Measurements from ENCODE around the gene SGMS1. TPM values are rescaled to one million over a fixed set of nuclear protein-coding genes. Genes with fewer than 3 reads are reported as not detected.

SGMS1 gene
- polyA plus RNA-seq, 1 donor (not counting 4 experiments of a cell fraction or from before 2014, with no cell fraction given) = 18.3 TPM

DNA sequence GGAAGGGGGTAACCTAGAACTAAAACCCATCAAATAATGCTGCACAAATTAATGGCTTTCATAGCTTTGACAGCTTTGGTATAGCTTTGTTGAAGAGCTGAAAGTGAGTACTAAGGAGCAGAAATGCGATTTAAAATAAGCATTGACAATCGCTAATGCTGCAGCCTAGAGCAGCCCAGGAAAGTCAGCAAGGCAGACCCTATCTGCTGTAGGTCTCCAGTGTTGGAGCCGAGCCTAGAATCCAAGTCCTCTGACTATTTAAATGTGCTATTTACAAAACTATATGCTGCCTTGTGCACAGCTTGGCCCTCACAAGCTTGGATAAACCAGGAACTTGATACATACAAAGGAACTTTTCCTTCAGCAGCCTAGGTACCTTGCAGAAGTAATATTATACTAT, 307.6 kb downstream of the SGMS1 start:
- Histone ChIP-seq H3K9ac (ENCODE audit: control insufficient read depth, extremely low read depth, insufficient read depth, low read length) (no peak overlapping the region), H4K20me1 (ENCODE audit: control insufficient read depth, extremely low read depth, insufficient read depth, low read length) (no peaks in the 10 kb centered on the region), H3K27me3 (ENCODE audit: control insufficient read depth, extremely low read depth, insufficient read depth, low read length) (no peaks in the 10 kb centered on the region), H3K4me1 (ENCODE audit: control insufficient read depth, extremely low read depth, insufficient read depth, low read length) (peaks cover 33% of the 10 kb centered on the region), H3K36me3 (ENCODE audit: control insufficient read depth in 2 of 2, extremely low read depth in 1 of 2, insufficient read depth in 2 of 2, low read length in 2 of 2) (peaks cover 0 to 3% of the 10 kb centered on the region in 2 experiments), H3K4me2 (ENCODE audit: control insufficient read depth, extremely low read depth, insufficient read depth, low read depth, low read length) (no peak overlapping the region), H3K9me1 (ENCODE audit: control insufficient read depth, extremely low read depth, insufficient read depth, low read length) (no peaks in the 10 kb centered on the region), H3K9me3 (ENCODE audit: control insufficient read depth, low read depth, low read length) (no peaks in the 10 kb centered on the region), H3K4me3 (ENCODE audit: control insufficient read depth in 2 of 3, extremely low read depth in 1 of 3, insufficient read depth in 2 of 3, low read depth in 1 of 3, low read length in 3 of 3) (no peak overlapping the region), H3K79me2 (ENCODE audit: control insufficient read depth, insufficient read depth, low read length) (no peaks in the 10 kb centered on the region), H3K27ac (ENCODE audit: control insufficient read depth, insufficient read depth, low read length) (no peak overlapping the region), H2AFZ (ENCODE audit: control insufficient read depth, low read length) (no peak overlapping the region)
- dilution Hi-C loops (cut with MboI; ENCODE audit: extremely low pct_ligation_motif_present, low sequenced_read_pairs) = no loop called here
- DNase-seq (ENCODE audit: low read depth, low spot score) (no peak), FAIRE-seq (no peak)
- no peak for TF ChIP-seq EZH2 (IDR thresholded peaks at IDR 0.05; ENCODE audit: low read length)
- TF ChIP-seq, protein P1, sequence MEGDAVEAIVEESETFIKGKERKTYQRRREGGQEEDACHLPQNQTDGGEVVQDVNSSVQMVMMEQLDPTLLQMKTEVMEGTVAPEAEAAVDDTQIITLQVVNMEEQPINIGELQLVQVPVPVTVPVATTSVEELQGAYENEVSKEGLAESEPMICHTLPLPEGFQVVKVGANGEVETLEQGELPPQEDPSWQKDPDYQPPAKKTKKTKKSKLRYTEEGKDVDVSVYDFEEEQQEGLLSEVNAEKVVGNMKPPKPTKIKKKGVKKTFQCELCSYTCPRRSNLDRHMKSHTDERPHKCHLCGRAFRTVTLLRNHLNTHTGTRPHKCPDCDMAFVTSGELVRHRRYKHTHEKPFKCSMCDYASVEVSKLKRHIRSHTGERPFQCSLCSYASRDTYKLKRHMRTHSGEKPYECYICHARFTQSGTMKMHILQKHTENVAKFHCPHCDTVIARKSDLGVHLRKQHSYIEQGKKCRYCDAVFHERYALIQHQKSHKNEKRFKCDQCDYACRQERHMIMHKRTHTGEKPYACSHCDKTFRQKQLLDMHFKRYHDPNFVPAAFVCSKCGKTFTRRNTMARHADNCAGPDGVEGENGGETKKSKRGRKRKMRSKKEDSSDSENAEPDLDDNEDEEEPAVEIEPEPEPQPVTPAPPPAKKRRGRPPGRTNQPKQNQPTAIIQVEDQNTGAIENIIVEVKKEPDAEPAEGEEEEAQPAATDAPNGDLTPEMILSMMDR (optimal IDR thresholded peaks at IDR 0.05 in 1 of 3, IDR thresholded peaks at IDR 0.05 in 1 of 3, conservative IDR thresholded peaks at IDR 0.05 in 1 of 3; ENCODE audit: extremely low read depth in 1 of 3, insufficient read depth in 2 of 3, low read length in 3 of 3) = no peak

DNA sequence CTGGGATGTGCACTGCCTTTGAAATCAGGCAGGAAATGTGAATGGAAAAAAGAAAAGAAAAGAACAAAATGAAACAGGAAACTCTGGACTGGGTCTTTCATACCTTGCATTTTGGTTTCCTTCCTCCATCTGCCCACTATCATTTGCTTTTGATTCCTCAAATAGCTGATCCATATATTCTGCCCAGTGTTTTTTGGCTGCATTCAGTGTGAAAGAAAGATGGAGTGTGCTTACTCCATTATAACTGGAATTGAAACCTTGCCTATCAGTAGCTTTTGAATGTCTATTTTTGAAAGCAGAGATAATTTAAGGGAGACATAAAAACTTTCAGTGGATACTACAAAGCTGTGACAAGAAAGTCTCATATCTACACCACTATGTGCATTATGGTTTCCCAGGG, 308.3 kb downstream of the SGMS1 start:
- TF ChIP-seq EZH2 (IDR thresholded peaks at IDR 0.05; ENCODE audit: low read length) = no peak
- TF ChIP-seq, protein P1 (optimal IDR thresholded peaks at IDR 0.05 in 1 of 3, IDR thresholded peaks at IDR 0.05 in 1 of 3, conservative IDR thresholded peaks at IDR 0.05 in 1 of 3; ENCODE audit: extremely low read depth in 1 of 3, insufficient read depth in 2 of 3, low read length in 3 of 3) = no peak
- H3K36me3 ChIP-seq (ENCODE audit: control insufficient read depth in 2 of 2, extremely low read depth in 1 of 2, insufficient read depth in 2 of 2, low read length in 2 of 2) = peaks cover 1 to 9% of the 10 kb centered on the region in 2 experiments
- no peak overlapping the region for H3K4me3 ChIP-seq (ENCODE audit: control insufficient read depth in 2 of 3, extremely low read depth in 1 of 3, insufficient read depth in 2 of 3, low read depth in 1 of 3, low read length in 3 of 3)
- H3K9ac ChIP-seq (ENCODE audit: control insufficient read depth, extremely low read depth, insufficient read depth, low read length) = no peak overlapping the region
- no peaks in the 10 kb centered on the region for H3K9me3 ChIP-seq (ENCODE audit: control insufficient read depth, low read depth, low read length)
- no peaks in the 10 kb centered on the region for H3K27me3 ChIP-seq (ENCODE audit: control insufficient read depth, extremely low read depth, insufficient read depth, low read length)
- FAIRE-seq = no peak
- H3K27ac ChIP-seq (ENCODE audit: control insufficient read depth, insufficient read depth, low read length) = no peak overlapping the region
- H3K4me1 ChIP-seq (ENCODE audit: control insufficient read depth, extremely low read depth, insufficient read depth, low read length) = peaks cover 33% of the 10 kb centered on the region
- no peaks in the 10 kb centered on the region for H3K79me2 ChIP-seq (ENCODE audit: control insufficient read depth, insufficient read depth, low read length)
- H2AFZ ChIP-seq (ENCODE audit: control insufficient read depth, low read length) = no peak overlapping the region
- H3K9me1 ChIP-seq (ENCODE audit: control insufficient read depth, extremely low read depth, insufficient read depth, low read length) = no peaks in the 10 kb centered on the region
- H3K4me2 ChIP-seq (ENCODE audit: control insufficient read depth, extremely low read depth, insufficient read depth, low read depth, low read length) = no peak overlapping the region
- no peak for DNase-seq (ENCODE audit: low read depth, low spot score)
- dilution Hi-C loops (cut with MboI; ENCODE audit: extremely low pct_ligation_motif_present, low sequenced_read_pairs) = no loop called here
- no peaks in the 10 kb centered on the region for H4K20me1 ChIP-seq (ENCODE audit: control insufficient read depth, extremely low read depth, insufficient read depth, low read length)
